ENCODE data around the gene TANC1. TPM values are rescaled to one million over a fixed set of nuclear protein-coding genes. Genes with fewer than 3 reads are reported as not detected.

Gene TANC1
- 1 to 10 TPM; 2.9 to 9.5 TPM for total RNA-seq
- polyA plus RNA-seq (2013, experiment 1 of 2) = 15.0 TPM
- polyA plus RNA-seq (2013, experiment 2 of 2) = 15.6 TPM
- long read RNA-seq, experiment 1 = 0 reads
- long read RNA-seq, experiment 2, full-length matches to known transcripts = 2 of 10 reads
- long read RNA-seq, experiment 2, partial matches to known transcripts = 2 of 10 reads
- long read RNA-seq, experiment 2, other reads (novel, unspliced or antisense) = 6 of 10 reads
- long read RNA-seq, experiment 3, partial matches to known transcripts = 6 of 13 reads
- long read RNA-seq, experiment 3, other reads (novel, unspliced or antisense) = 7 of 13 reads
- long read RNA-seq, experiment 4, partial matches to known transcripts = 0 of 2 reads
- long read RNA-seq, experiment 4, other reads (novel, unspliced or antisense) = 2 of 2 reads

GRCh38 chr2:158968396-158969161 is at the start of gene TANC1:
TANC1 (plus strand) TSS chr2:158968640; CDS start chr2:159065911, 97,271 bp downstream.
- Mint-ChIP-seq H3K9me3 (no peaks in the 10 kb centered on the region), H3K4me1 (peaks cover 23% of the 10 kb centered on the region), H3K27ac (peak within 1 kb of the TSS; percentile 52), H3K4me3 (peak within 1 kb of the TSS; percentile 80), H3K36me3 (ENCODE audit: low read depth) (no peaks in the 10 kb centered on the region), H3K27me3 (ENCODE audit: insufficient read depth) (peaks cover 88% of the 10 kb centered on the region)
- Histone ChIP-seq H3K27ac (ENCODE audit: low read depth, low read length) (peak within 1 kb of the TSS; percentile 85), H3K4me1 (ENCODE audit: control insufficient read depth, insufficient read depth, low read length) (peaks cover 12% of the 10 kb centered on the region), H3K9ac (ENCODE audit: extremely low read depth, low read length, poor library complexity, severe bottlenecking) (peak within 1 kb of the TSS; percentile 67), H3K27me3 (ENCODE audit: control insufficient read depth, insufficient read depth, low read length, poor library complexity, severe bottlenecking) (peaks cover 53% of the 10 kb centered on the region), H3K4me3 (ENCODE audit: low read length) (peak within 1 kb of the TSS; percentile 88), H3K36me3 (ENCODE audit: control insufficient read depth, insufficient read depth, low read length) (no peaks in the 10 kb centered on the region), H3K9me3 (ENCODE audit: control insufficient read depth, low read length) (no peaks in the 10 kb centered on the region)
- no peak for TF ChIP-seq CTCF (conservative IDR thresholded peaks at IDR 0.05)
- WGBS, 2 experiments (ENCODE audit: insufficient coverage in 1 of 2, insufficient read length in 1 of 2) = 0% methylated on average over 32 to 92 of the region's 92 CpGs
- DNase-seq = peak; percentile 96

DNA sequence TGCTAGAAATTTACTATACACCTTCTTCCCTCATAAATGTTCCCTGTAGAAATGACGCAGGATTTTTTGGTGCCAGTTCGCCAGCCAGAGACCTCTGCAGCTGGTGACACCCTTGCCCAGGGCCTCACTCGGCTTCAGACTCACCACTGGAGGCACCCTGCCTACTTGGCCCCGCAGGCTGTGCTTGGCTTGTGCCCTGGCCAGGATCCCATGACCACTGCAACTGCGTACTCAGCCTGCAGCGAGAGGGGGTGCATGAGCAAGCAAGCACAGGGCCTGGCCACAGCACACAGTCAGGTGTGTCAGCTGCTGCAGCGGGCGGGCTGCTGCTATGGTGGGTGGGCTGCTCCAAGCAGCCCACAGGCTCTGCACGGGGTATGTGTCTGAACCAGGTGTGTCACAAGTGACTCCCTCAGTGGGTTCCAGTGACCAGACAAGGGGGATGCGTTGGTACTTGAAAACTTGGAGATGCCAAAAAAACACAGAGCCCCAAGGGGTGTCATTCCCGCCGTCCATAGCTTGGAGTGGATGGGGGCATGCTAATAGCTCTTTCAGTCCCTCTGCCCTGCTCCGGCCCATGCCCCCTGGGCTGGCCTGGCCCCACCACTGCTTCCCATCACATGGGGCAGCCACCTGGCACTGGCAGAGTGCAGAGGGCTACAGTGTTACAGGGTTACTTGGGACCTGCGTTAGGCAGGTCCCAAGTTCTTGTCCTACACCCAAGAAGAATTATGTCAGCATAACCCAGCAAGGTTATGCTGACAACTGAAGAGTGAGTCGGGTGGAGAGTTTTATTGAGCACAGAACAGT is 46.6 kb upstream of the TANC1 start:
- Mint-ChIP-seq H3K27me3 (ENCODE audit: insufficient read depth) (peaks cover 2% of the 10 kb centered on the region), H3K36me3 (ENCODE audit: low read depth) (no peaks in the 10 kb centered on the region), H3K27ac (no peak overlapping the region), H3K9me3 (peaks cover 2% of the 10 kb centered on the region), H3K4me3 (no peak overlapping the region), H3K4me1 (peaks cover 17% of the 10 kb centered on the region)
- Histone ChIP-seq H3K27ac (ENCODE audit: low read depth, low read length) (no peak overlapping the region), H3K36me3 (ENCODE audit: control insufficient read depth, insufficient read depth, low read length) (no peaks in the 10 kb centered on the region), H3K4me3 (ENCODE audit: low read length) (peak overlapping the region; percentile 45), H3K9ac (ENCODE audit: extremely low read depth, low read length, poor library complexity, severe bottlenecking) (no peak overlapping the region), H3K27me3 (ENCODE audit: control insufficient read depth, insufficient read depth, low read length, poor library complexity, severe bottlenecking) (no peaks in the 10 kb centered on the region), H3K4me1 (ENCODE audit: control insufficient read depth, insufficient read depth, low read length) (peaks cover 8% of the 10 kb centered on the region), H3K9me3 (ENCODE audit: control insufficient read depth, low read length) (peaks cover 7% of the 10 kb centered on the region)
- peak; percentile 33 for TF ChIP-seq CTCF (conservative IDR thresholded peaks at IDR 0.05)
- 87 to 94% methylated on average over 10 to 15 of the region's 15 CpGs for WGBS, 2 experiments (ENCODE audit: insufficient coverage in 1 of 2, insufficient read length in 1 of 2)
- peak; percentile 79 for DNase-seq

- peaks cover 8% of the 10 kb centered on the region for H3K4me1 ChIP-seq (ENCODE audit: control insufficient read depth, insufficient read depth, low read length)
- no peaks in the 10 kb centered on the region for H3K27me3 ChIP-seq (ENCODE audit: control insufficient read depth, insufficient read depth, low read length, poor library complexity, severe bottlenecking)
- WGBS, 2 experiments (ENCODE audit: insufficient coverage in 1 of 2, insufficient read length in 1 of 2) = 82 to 89% methylated on average over 1 of the region's 1 CpG
- Mint-ChIP-seq H3K4me3 (no peak overlapping the region), H3K4me1 (peaks cover 17% of the 10 kb centered on the region), H3K36me3 (ENCODE audit: low read depth) (no peaks in the 10 kb centered on the region), H3K27ac (no peak overlapping the region), H3K27me3 (ENCODE audit: insufficient read depth) (peaks cover 2% of the 10 kb centered on the region), H3K9me3 (peaks cover 2% of the 10 kb centered on the region)
- peak overlapping the region; percentile 45 for H3K4me3 ChIP-seq (ENCODE audit: low read length)
- TF ChIP-seq CTCF (conservative IDR thresholded peaks at IDR 0.05) = no peak
- H3K9ac ChIP-seq (ENCODE audit: extremely low read depth, low read length, poor library complexity, severe bottlenecking) = no peak overlapping the region
- peaks cover 7% of the 10 kb centered on the region for H3K9me3 ChIP-seq (ENCODE audit: control insufficient read depth, low read length)
- no peak overlapping the region for H3K27ac ChIP-seq (ENCODE audit: low read depth, low read length)
- no peaks in the 10 kb centered on the region for H3K36me3 ChIP-seq (ENCODE audit: control insufficient read depth, insufficient read depth, low read length)
- no peak for DNase-seq
Observed at GRCh38 chr2:158922601-158923000, 45.8 kb upstream of the TANC1 start.
